GM23338 (cell line): Measurements from ENCODE around the gene CACNA1C. TPM values are rescaled to one million over a fixed set of nuclear protein-coding genes. Genes with fewer than 3 reads are reported as not detected.
A peak's percentile ranks its signal among the peaks of the same experiment; 100 is the strongest.

Experiments
- ATAC-seq: fragments of 200-7000 bp; cut with Tn5 transposase; 3 replicates; pipeline ENCODE4 v1.9.1; 2020
- DNase-seq: peaks from one replicate; pipeline ENCODE4 v3.0.0-alpha.2; 2015; ENCODE audit warnings: low spot score
- H2AFZ ChIP-seq: fragments of 200-600 bp; sonication (generic); 2 replicates; pipeline ENCODE4 v1.8.0; 2016; ENCODE audit warnings: antibody characterized with exemption, mild to moderate bottlenecking, moderate library complexity
- H3F3A ChIP-seq: fragments of 200-600 bp; sonication (generic); replicated peaks from 2 replicates; pipeline ENCODE4 v1.8.0; 2017; ENCODE audit warnings: antibody characterized with exemption, mixed run types, low read depth
- H3K27ac ChIP-seq: fragments of 200-600 bp; sonication (generic); 2 replicates; pipeline ENCODE4 v1.6.1; 2016; ENCODE audit warnings: low read depth
- H3K27me3 ChIP-seq: fragments of 200-600 bp; sonication (generic); 2 replicates; pipeline ENCODE4 v1.8.0; 2016; ENCODE audit warnings: mild to moderate bottlenecking, mixed run types, moderate library complexity; ENCODE audit not compliant: insufficient read depth
- H3K36me3 ChIP-seq: fragments of 200-600 bp; sonication (generic); 2 replicates; pipeline ENCODE4 v1.8.0; 2016; ENCODE audit warnings: mild to moderate bottlenecking; ENCODE audit not compliant: insufficient read depth
- H3K4me1 ChIP-seq: fragments of 200-600 bp; sonication (generic); 2 replicates; pipeline ENCODE4 v1.8.0; 2016; ENCODE audit warnings: mild to moderate bottlenecking, moderate library complexity; ENCODE audit not compliant: insufficient read depth
- H3K4me2 ChIP-seq: fragments of 200-600 bp; sonication (generic); 2 replicates; pipeline ENCODE4 v1.7.1; 2017; ENCODE audit warnings: mixed run types
- H3K4me3 ChIP-seq: fragments of 200-600 bp; sonication (generic); 2 replicates; pipeline ENCODE4 v1.6.1; 2016; ENCODE audit warnings: mixed run types
- H3K79me2 ChIP-seq: fragments of 200-600 bp; sonication (generic); replicated peaks from 2 replicates; pipeline ENCODE4 v1.8.0; 2017; ENCODE audit warnings: mild to moderate bottlenecking; ENCODE audit not compliant: insufficient read depth
- H3K9me2 ChIP-seq: fragments of 200-600 bp; sonication (generic); 2 replicates; pipeline ENCODE4 v1.8.0; 2017; ENCODE audit not compliant: insufficient read depth
- H4K20me1 ChIP-seq: fragments of 200-600 bp; sonication (generic); replicated peaks from 2 replicates; pipeline ENCODE4 v1.8.0; 2017; ENCODE audit warnings: mild to moderate bottlenecking; ENCODE audit not compliant: insufficient read depth
- H3K27ac Mint-ChIP-seq: 2 replicates; pipeline ENCODE4 v1.8.0; 2020; ENCODE audit warnings: inconsistent platforms, mild to moderate bottlenecking, moderate library complexity, mixed read lengths
- H3K27me3 Mint-ChIP-seq: 3 replicates; pipeline ENCODE4 v1.8.0; 2022; ENCODE audit warnings: low read depth, mild to moderate bottlenecking, moderate library complexity, mixed read lengths, inconsistent platforms; ENCODE audit not compliant: insufficient read depth, poor library complexity
- H3K36me3 Mint-ChIP-seq: 3 replicates; pipeline ENCODE4 v1.8.0; 2021; ENCODE audit warnings: low read depth, mild to moderate bottlenecking, inconsistent platforms, moderate library complexity, mixed read lengths
- H3K4me1 Mint-ChIP-seq: 3 replicates; pipeline ENCODE4 v1.8.0; 2020; ENCODE audit warnings: mild to moderate bottlenecking, inconsistent platforms, mixed read lengths
- H3K4me3 Mint-ChIP-seq: 3 replicates; pipeline ENCODE4 v1.8.0; 2021; ENCODE audit warnings: moderate library complexity, mild to moderate bottlenecking, inconsistent platforms, mixed read lengths
- H3K9me3 Mint-ChIP-seq: 3 replicates; pipeline ENCODE4 v1.8.0; 2020; ENCODE audit warnings: moderate library complexity, mild to moderate bottlenecking, inconsistent platforms, mixed read lengths
- CREB1 ChIP-seq: fragments of 250-450 bp; sonication (Bioruptor Pico); IDR thresholded peaks from 2 replicates; pipeline ENCODE4 v1.5.0; 2020; ENCODE audit warnings: low read depth, mild to moderate bottlenecking, moderate library complexity
- EZH2 ChIP-seq: fragments of 200-600 bp; sonication (generic); IDR thresholded peaks from one replicate; pipeline ENCODE4 v1.8.0; 2017; ENCODE audit warnings: antibody characterized with exemption, mild to moderate bottlenecking, low read depth; ENCODE audit not compliant: unreplicated experiment
- JUNB ChIP-seq: IDR thresholded peaks from one replicate; pipeline ENCODE4 v1.6.1; 2016; ENCODE audit warnings: antibody characterized with exemption; ENCODE audit not compliant: unreplicated experiment
- NANOG ChIP-seq: IDR thresholded peaks from 2 replicates; pipeline ENCODE4 v1.6.1; 2016; ENCODE audit warnings: antibody characterized with exemption, borderline replicate concordance
- POLR2AphosphoS5 ChIP-seq: IDR thresholded peaks from 2 replicates; pipeline ENCODE4 v1.6.1; 2016; ENCODE audit warnings: antibody characterized with exemption, low read depth
- STAT1 ChIP-seq: IDR thresholded peaks from one replicate; pipeline ENCODE4 v1.6.1; 2016; ENCODE audit warnings: antibody characterized with exemption; ENCODE audit not compliant: unreplicated experiment
- ZNF114 ChIP-seq: fragments of 250-450 bp; sonication (Bioruptor Pico); IDR thresholded peaks from 2 replicates; pipeline ENCODE4 v1.5.0; 2020; ENCODE audit warnings: mild to moderate bottlenecking, moderate library complexity
- ZNF331 ChIP-seq: fragments of 250-450 bp; sonication (Bioruptor Pico); IDR thresholded peaks from 2 replicates; pipeline ENCODE4 v1.5.0; 2020; ENCODE audit warnings: low read depth, mild to moderate bottlenecking, moderate library complexity
- polyA plus RNA-seq: library from polyadenylated mRNA; unstranded; fragments of >200 nt; fragmentation: Nextera tagmentation; extraction: Ambion mirVana; gene quantifications from 2 replicates; pipeline ENCODE4 v1.2.1, GENCODE V29; 2016
- total RNA-seq: library from RNA; depleted of rRNA; stranded (reverse); fragments of >200 nt; shearing (Covaris generic); gene quantifications from 2 replicates; pipeline ENCODE4 v1.2.3, GENCODE V29; 2014
- TF ChIP-seq, protein P1 (sequence below): fragments of 250-450 bp; sonication (Bioruptor Pico); IDR thresholded peaks from 2 replicates; pipeline ENCODE4 v1.5.0; 2020; ENCODE audit warnings: mild to moderate bottlenecking, moderate library complexity
- TF ChIP-seq, protein P2 (sequence below), 2 experiments: fragments of 200-600 bp in 1 of 2; sonication (generic) in 1 of 2; conservative IDR thresholded peaks; 2 replicates each; pipeline versions ENCODE4 v1.5.1 to v1.6.1; 2016 to 2017; ENCODE audit warnings: antibody characterized with exemption in 2 of 2, low read depth in 2 of 2, mild to moderate bottlenecking in 2 of 2, moderate library complexity in 1 of 2
- TF ChIP-seq, protein P3 (sequence below): IDR thresholded peaks from 2 replicates; pipeline ENCODE4 v1.6.1; 2016; ENCODE audit warnings: antibody characterized with exemption

The CACNA1C gene
- total and polyA plus RNA-seq, 2 experiments from 2014 or later, result 0.78 to 2.1 TPM

DNA sequence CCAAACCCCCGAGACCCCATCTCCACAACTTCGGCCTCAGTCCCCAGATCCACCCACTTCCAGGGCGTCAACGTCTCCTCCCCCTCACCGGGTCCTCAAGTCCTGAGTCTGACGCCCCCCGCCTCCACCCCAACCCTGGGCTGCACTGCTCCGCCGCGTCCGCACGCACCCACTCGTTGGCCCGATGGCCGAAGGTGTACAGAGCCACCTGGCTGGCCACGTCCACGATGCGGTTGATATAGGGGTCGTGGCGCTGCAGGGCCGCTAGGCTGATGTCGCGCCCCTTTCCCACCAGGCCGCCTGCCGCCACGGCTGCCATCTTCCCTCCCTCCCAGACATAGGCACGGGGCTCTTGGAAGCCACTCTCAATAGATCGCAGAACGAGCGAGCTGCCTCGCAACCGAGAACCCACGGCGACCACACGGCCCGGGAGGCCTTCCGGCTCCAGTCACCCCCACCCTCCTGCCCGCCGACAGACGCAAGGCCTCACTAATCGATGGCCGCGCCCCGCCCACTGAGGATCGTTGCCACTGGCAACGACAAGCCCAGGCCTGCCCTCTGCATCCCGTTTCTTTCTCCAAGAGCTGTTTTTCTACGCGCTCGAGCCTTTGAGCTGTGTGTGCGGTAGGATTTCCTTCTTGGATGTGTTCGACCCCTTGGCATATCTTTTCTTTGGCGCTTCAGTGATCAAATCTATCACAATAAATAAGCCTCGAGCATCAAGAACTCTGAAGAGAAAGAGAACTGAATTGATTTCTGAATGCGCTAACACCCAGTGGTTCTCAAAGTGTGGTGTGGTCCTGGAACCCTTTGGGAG lies 48.5 kb upstream of the CACNA1C start, which contains the start of gene DCP1B (continued):
- TF ChIP-seq, protein P1, sequence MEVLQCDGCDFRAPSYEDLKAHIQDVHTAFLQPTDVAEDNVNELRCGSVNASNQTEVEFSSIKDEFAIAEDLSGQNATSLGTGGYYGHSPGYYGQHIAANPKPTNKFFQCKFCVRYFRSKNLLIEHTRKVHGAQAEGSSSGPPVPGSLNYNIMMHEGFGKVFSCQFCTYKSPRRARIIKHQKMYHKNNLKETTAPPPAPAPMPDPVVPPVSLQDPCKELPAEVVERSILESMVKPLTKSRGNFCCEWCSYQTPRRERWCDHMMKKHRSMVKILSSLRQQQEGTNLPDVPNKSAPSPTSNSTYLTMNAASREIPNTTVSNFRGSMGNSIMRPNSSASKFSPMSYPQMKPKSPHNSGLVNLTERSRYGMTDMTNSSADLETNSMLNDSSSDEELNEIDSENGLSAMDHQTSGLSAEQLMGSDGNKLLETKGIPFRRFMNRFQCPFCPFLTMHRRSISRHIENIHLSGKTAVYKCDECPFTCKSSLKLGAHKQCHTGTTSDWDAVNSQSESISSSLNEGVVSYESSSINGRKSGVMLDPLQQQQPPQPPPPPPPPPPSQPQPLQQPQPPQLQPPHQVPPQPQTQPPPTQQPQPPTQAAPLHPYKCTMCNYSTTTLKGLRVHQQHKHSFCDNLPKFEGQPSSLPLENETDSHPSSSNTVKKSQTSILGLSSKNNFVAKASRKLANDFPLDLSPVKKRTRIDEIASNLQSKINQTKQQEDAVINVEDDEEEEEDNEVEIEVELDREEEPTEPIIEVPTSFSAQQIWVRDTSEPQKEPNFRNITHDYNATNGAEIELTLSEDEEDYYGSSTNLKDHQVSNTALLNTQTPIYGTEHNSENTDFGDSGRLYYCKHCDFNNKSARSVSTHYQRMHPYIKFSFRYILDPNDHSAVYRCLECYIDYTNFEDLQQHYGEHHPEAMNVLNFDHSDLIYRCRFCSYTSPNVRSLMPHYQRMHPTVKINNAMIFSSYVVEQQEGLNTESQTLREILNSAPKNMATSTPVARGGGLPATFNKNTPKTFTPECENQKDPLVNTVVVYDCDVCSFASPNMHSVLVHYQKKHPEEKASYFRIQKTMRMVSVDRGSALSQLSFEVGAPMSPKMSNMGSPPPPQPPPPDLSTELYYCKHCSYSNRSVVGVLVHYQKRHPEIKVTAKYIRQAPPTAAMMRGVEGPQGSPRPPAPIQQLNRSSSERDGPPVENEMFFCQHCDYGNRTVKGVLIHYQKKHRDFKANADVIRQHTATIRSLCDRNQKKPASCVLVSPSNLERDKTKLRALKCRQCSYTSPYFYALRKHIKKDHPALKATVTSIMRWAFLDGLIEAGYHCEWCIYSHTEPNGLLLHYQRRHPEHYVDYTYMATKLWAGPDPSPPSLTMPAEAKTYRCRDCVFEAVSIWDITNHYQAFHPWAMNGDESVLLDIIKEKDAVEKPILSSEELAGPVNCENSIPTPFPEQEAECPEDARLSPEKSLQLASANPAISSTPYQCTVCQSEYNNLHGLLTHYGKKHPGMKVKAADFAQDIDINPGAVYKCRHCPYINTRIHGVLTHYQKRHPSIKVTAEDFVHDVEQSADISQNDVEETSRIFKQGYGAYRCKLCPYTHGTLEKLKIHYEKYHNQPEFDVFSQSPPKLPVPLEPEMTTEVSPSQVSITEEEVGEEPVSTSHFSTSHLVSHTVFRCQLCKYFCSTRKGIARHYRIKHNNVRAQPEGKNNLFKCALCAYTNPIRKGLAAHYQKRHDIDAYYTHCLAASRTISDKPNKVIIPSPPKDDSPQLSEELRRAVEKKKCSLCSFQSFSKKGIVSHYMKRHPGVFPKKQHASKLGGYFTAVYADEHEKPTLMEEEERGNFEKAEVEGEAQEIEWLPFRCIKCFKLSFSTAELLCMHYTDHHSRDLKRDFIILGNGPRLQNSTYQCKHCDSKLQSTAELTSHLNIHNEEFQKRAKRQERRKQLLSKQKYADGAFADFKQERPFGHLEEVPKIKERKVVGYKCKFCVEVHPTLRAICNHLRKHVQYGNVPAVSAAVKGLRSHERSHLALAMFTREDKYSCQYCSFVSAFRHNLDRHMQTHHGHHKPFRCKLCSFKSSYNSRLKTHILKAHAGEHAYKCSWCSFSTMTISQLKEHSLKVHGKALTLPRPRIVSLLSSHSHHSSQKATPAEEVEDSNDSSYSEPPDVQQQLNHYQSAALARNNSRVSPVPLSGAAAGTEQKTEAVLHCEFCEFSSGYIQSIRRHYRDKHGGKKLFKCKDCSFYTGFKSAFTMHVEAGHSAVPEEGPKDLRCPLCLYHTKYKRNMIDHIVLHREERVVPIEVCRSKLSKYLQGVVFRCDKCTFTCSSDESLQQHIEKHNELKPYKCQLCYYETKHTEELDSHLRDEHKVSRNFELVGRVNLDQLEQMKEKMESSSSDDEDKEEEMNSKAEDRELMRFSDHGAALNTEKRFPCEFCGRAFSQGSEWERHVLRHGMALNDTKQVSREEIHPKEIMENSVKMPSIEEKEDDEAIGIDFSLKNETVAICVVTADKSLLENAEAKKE (CRISPR knock-in tag), result no peak
- TF ChIP-seq, protein P2, sequence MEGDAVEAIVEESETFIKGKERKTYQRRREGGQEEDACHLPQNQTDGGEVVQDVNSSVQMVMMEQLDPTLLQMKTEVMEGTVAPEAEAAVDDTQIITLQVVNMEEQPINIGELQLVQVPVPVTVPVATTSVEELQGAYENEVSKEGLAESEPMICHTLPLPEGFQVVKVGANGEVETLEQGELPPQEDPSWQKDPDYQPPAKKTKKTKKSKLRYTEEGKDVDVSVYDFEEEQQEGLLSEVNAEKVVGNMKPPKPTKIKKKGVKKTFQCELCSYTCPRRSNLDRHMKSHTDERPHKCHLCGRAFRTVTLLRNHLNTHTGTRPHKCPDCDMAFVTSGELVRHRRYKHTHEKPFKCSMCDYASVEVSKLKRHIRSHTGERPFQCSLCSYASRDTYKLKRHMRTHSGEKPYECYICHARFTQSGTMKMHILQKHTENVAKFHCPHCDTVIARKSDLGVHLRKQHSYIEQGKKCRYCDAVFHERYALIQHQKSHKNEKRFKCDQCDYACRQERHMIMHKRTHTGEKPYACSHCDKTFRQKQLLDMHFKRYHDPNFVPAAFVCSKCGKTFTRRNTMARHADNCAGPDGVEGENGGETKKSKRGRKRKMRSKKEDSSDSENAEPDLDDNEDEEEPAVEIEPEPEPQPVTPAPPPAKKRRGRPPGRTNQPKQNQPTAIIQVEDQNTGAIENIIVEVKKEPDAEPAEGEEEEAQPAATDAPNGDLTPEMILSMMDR (conservative IDR thresholded peaks at IDR 0.05; ENCODE audit: low read depth in 2 of 2), result no peak; a peak in 1 of 4 replicates
- peak; percentile 13; the same call in 1 of the 2 replicates for TF ChIP-seq CREB1 (CRISPR knock-in tag)

DNA sequence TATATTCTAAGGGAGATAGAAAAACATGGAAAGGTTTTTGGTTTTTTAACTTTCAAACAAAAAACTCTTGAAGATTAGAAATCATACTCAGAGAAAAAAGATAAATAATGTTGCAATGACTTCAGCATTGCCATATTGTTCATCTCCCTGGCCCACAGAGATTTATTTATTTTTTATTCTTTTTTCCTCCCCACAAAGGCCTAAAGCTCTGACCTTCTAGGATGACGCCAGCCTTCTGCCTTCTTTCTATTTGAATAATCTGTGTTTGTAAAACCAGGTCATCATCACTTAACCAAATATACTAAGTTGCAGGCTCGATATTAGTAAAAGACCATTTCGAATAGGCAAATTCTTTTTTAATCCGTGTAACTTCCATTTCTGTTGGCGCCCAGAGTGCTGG lies 44.1 kb upstream of the CACNA1C start:
- DNase-seq (no peak), ATAC-seq (no peak)
- H4K20me1 ChIP-seq, result no peaks in the 10 kb centered on the region
- no peak overlapping the region for H3K4me3 Mint-ChIP-seq
- no peaks in the 10 kb centered on the region for H3K9me2 ChIP-seq
- H3K27me3 ChIP-seq, result no peaks in the 10 kb centered on the region
- no peak overlapping the region for H3K4me2 ChIP-seq
- peaks cover 3% of the 10 kb centered on the region for H3K79me2 ChIP-seq
- H2AFZ ChIP-seq, result no peak overlapping the region
- no peak overlapping the region for H3K27ac ChIP-seq
- H3K36me3 Mint-ChIP-seq, result no peaks in the 10 kb centered on the region
- H3K27me3 Mint-ChIP-seq, result peaks cover 4% of the 10 kb centered on the region
- H3K4me1 ChIP-seq, result peaks cover 50% of the 10 kb centered on the region
- peaks cover 55% of the 10 kb centered on the region for H3K4me1 Mint-ChIP-seq
- no peak overlapping the region for H3K27ac Mint-ChIP-seq
- H3K36me3 ChIP-seq, result no peaks in the 10 kb centered on the region
- no peaks in the 10 kb centered on the region for H3F3A ChIP-seq
- no peaks in the 10 kb centered on the region for H3K9me3 Mint-ChIP-seq
- no peak overlapping the region for H3K4me3 ChIP-seq
- TF ChIP-seq EZH2 (no peak), STAT1 (no peak), NANOG (no peak), POLR2AphosphoS5 (no peak), ZNF114 (CRISPR knock-in tag) (no peak), JUNB (no peak), ZNF331 (CRISPR knock-in tag) (no peak)
- TF ChIP-seq, protein P3, sequence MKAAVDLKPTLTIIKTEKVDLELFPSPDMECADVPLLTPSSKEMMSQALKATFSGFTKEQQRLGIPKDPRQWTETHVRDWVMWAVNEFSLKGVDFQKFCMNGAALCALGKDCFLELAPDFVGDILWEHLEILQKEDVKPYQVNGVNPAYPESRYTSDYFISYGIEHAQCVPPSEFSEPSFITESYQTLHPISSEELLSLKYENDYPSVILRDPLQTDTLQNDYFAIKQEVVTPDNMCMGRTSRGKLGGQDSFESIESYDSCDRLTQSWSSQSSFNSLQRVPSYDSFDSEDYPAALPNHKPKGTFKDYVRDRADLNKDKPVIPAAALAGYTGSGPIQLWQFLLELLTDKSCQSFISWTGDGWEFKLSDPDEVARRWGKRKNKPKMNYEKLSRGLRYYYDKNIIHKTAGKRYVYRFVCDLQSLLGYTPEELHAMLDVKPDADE, result no peak
- TF ChIP-seq, protein P2 (conservative IDR thresholded peaks at IDR 0.05; ENCODE audit: low read depth in 2 of 2), result no peak
